GM21576 (cell line): Measurements from ENCODE around the gene MYL7.
"Not testable (repeated sequence)": the region's sequence is repeated elsewhere in the genome, so short reads cannot be mapped to it uniquely, and the experiment has no call there.

ENCODE experiments used
- ATAC-seq: cut with Tn5 transposase; IDR thresholded peaks from one replicate; pipeline ENCODE4 v1.9.1; 2021; ENCODE audit warnings: mild to moderate bottlenecking, moderate library complexity; ENCODE audit not compliant: unreplicated experiment

Gene MYL7

GRCh38 chr7:44133295-44133694 lies 7.8 kb downstream of the MYL7 start:
- ATAC-seq, result no peak

GRCh38 chr7:44132039-44132438 lies 9.1 kb downstream of the MYL7 start:
- ATAC-seq, result no peak

- ATAC-seq, result no peak
Measured at GRCh38 chr7:44131173-44132029, 9.7 kb downstream of the MYL7 start.

- ATAC-seq, result no peak
Measured at GRCh38 chr7:44128721-44129582, 12.2 kb downstream of the MYL7 start.

- ATAC-seq, result no peak
Measured at GRCh38 chr7:44127161-44127560, 14.0 kb downstream of the MYL7 start.

GRCh38 chr7:44126574-44126973 lies 14.6 kb downstream of the MYL7 start:
- not testable (repeated sequence) for ATAC-seq

GRCh38 chr7:44124822-44125202 lies 16.3 kb downstream of the MYL7 start:
- ATAC-seq, result no peak

GRCh38 chr7:44123190-44124003 lies 17.7 kb downstream of the MYL7 start, which contains the start of gene POLD2:
Gene POLD2, minus strand, starts transcription at chr7:44123548. Its CDS starts 1,495 bp downstream, at chr7:44122053.
- peak; percentile 96 for ATAC-seq

GRCh38 chr7:44122529-44122928 lies 18.6 kb downstream of the MYL7 start:
- ATAC-seq, result no peak

- no peak for ATAC-seq
Measured at GRCh38 chr7:44121761-44122420, 19.2 kb downstream of the MYL7 start.

- ATAC-seq, result no peak
Measured at GRCh38 chr7:44120395-44120794, 20.7 kb downstream of the MYL7 start.

GRCh38 chr7:44119829-44120380 lies 21.2 kb downstream of the MYL7 start:
- no peak for ATAC-seq

GRCh38 chr7:44117801-44118429 lies 23.2 kb downstream of the MYL7 start:
- ATAC-seq, result no peak

- ATAC-seq, result no peak
Measured at GRCh38 chr7:44116789-44117666, 24.1 kb downstream of the MYL7 start.

GRCh38 chr7:44116087-44116788 lies 24.9 kb downstream of the MYL7 start:
- ATAC-seq, result no peak

- no peak for ATAC-seq
Measured at GRCh38 chr7:44114586-44115310, 26.4 kb downstream of the MYL7 start.

GRCh38 chr7:44113764-44114354 lies 27.3 kb downstream of the MYL7 start:
- ATAC-seq, result no peak
